Upper lobe of right lung (tissue), 1 donor: ENCODE data around the gene HACD4. TPM values are rescaled to one million over a fixed set of nuclear protein-coding genes. Genes with fewer than 3 reads are reported as not detected.

ENCODE experiments used
- ATAC-seq: fragments of 200-7000 bp; cut with Tn5 transposase; one replicate; pipeline ENCODE4 v1.9.1; 2020; ENCODE audit warnings: mild to moderate bottlenecking, moderate library complexity
- DNase-seq: peaks from one replicate; pipeline ENCODE4 v3.0.0-alpha.2; 2020
- H3K27ac ChIP-seq: fragments of 200-600 bp; one replicate; pipeline ENCODE4 v1.8.0; 2022
- H3K27me3 ChIP-seq: fragments of 200-600 bp; one replicate; pipeline ENCODE4 v1.8.0; 2022; ENCODE audit warnings: mild to moderate bottlenecking
- H3K36me3 ChIP-seq: fragments of 200-600 bp; one replicate; pipeline ENCODE4 v1.8.0; 2022
- H3K4me1 ChIP-seq: fragments of 200-600 bp; one replicate; pipeline ENCODE4 v1.8.0; 2022
- H3K4me3 ChIP-seq: fragments of 200-600 bp; one replicate; pipeline ENCODE4 v1.8.0; 2022; ENCODE audit warnings: mild to moderate bottlenecking
- H3K9me3 ChIP-seq: fragments of 200-600 bp; one replicate; pipeline ENCODE4 v1.8.0; 2022
- intact Hi-C: fragments of 100-400 bp; cut with DNase I; formaldehyde crosslinking; loops from one replicate; pipeline ENCODE4 v1.11.0; 2022
- total RNA-seq: library from RNA; stranded (reverse); fragmentation: NEBNext Ultra II Directional; extraction: Animal tissue kit (Norgen Biotek cat#: 25700); gene quantifications from one replicate; pipeline ENCODE4 v1.2.1, GENCODE V29; 2021
- TF ChIP-seq, protein P1 (sequence below): fragments of 200-600 bp; IDR thresholded peaks from one replicate; pipeline ENCODE4 v1.8.0; 2022; ENCODE audit warnings: antibody characterized with exemption
- donor health status: DM: no; HTN: yes; CAD: no; lungs with severe emphysema.

HACD4 gene
- total RNA-seq, 1 donor from 2014 or later = 10.6 TPM

DNA sequence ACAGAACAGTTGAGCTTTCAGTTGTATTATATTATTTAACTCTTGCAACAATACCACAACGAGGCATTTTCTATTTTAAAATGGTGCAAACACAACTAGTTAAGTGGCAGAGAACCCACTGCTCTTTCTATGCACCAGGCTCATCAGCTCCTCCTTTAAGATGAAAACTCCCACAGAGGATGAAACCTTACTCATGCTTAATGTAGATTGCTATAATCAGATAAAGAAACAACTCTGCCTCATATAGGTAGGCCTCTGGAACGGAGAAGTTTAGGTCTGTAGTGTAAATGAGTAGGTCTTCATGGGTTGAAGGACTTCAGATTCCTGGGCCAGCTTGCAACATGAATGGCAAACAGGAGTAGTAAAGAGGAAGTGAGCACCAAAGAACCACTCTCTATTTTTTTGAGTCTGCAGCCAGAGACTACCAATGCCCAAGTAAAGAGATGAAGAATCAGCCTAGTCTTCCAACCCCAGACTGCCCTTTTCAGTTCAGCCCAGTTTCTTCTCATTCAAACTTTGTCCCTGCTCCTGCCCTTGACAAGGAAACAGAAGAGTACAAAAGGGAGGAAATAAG lies 33.9 kb downstream of the HACD4 start:
- Histone ChIP-seq H3K27me3 (no peaks in the 10 kb centered on the region), H3K4me3 (no peak overlapping the region), H3K9me3 (no peaks in the 10 kb centered on the region), H3K36me3 (no peaks in the 10 kb centered on the region), H3K4me1 (no peaks in the 10 kb centered on the region), H3K27ac (no peak overlapping the region)
- TF ChIP-seq, protein P1, sequence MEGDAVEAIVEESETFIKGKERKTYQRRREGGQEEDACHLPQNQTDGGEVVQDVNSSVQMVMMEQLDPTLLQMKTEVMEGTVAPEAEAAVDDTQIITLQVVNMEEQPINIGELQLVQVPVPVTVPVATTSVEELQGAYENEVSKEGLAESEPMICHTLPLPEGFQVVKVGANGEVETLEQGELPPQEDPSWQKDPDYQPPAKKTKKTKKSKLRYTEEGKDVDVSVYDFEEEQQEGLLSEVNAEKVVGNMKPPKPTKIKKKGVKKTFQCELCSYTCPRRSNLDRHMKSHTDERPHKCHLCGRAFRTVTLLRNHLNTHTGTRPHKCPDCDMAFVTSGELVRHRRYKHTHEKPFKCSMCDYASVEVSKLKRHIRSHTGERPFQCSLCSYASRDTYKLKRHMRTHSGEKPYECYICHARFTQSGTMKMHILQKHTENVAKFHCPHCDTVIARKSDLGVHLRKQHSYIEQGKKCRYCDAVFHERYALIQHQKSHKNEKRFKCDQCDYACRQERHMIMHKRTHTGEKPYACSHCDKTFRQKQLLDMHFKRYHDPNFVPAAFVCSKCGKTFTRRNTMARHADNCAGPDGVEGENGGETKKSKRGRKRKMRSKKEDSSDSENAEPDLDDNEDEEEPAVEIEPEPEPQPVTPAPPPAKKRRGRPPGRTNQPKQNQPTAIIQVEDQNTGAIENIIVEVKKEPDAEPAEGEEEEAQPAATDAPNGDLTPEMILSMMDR = no peak
- intact Hi-C loops = no loop called here
- ATAC-seq = no peak
- DNase-seq = no peak

DNA sequence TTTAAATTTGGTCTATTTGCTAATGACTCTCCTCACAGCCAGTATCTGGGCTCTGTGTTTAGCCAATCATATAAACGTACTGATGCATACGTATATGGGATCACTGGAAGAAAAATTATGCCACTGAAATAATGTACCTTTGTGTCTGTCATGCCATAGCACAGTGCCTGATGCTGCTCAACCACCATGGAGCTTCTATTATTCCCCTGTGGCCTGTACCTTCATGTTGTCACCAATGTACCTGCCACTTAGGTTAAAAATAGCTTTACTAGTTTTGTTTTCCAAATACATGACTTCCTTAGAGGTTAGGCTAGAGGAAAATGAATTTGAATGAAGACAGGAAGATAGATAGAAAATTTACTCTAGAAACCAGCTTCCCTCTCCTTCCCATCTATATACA lies 34.6 kb downstream of the HACD4 start:
- H3K9me3 ChIP-seq = no peaks in the 10 kb centered on the region
- H3K36me3 ChIP-seq = peaks cover 5% of the 10 kb centered on the region
- no peak for DNase-seq
- H3K27me3 ChIP-seq = no peaks in the 10 kb centered on the region
- no peak overlapping the region for H3K27ac ChIP-seq
- no peak for ATAC-seq
- H3K4me3 ChIP-seq = no peak overlapping the region
- TF ChIP-seq, protein P1 = no peak
- H3K4me1 ChIP-seq = no peaks in the 10 kb centered on the region
- intact Hi-C loops = no loop called here

DNA sequence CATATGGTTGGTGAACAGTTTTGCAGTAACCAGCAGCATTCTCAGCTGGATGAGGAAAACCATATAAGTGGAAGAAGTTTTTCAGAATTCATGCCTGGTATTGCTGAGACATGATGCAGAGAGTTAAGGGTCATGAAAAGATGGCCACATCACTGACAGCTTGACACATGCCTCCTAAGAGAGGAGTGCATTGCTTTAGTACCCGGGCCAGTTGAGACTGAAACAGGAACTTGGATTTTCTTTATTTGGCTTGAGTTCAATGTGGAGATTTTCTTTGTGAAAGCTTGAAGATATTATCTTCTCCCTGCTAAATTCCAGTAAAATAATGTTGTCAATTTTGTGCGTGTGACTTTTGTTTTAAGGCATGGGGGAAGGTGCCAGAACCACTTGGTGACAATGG lies 35.8 kb downstream of the HACD4 start:
- Histone ChIP-seq H3K9me3 (no peaks in the 10 kb centered on the region), H3K36me3 (peaks cover 5% of the 10 kb centered on the region), H3K27me3 (no peaks in the 10 kb centered on the region), H3K4me1 (peaks cover 2% of the 10 kb centered on the region), H3K27ac (no peak overlapping the region), H3K4me3 (no peak overlapping the region)
- DNase-seq (no peak), ATAC-seq (peak; percentile 33)
- TF ChIP-seq, protein P1 = no peak
- intact Hi-C loops = no loop called here

DNA sequence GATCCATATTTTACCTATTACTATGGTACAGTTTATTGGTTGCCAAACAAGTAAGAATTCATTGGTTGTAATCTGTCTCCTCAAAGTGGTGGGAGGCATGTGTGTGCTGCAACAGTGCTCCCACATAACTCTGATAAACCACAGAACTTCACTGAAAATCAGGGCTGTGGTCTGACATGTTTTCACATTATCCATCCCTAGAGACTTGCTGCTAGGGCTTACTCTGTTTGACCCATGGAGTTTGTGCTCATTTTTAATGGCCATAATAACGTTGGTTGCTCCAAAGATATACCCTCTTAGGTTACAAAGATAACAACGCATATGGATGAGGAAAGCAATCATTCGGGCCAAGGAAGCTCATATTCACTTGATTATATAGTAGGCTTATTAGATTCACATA lies 37.0 kb downstream of the HACD4 start:
- ATAC-seq (no peak), DNase-seq (no peak)
- TF ChIP-seq, protein P1 = no peak
- Histone ChIP-seq H3K36me3 (peaks cover 10% of the 10 kb centered on the region), H3K9me3 (no peaks in the 10 kb centered on the region), H3K27me3 (no peaks in the 10 kb centered on the region), H3K27ac (no peak overlapping the region), H3K4me3 (no peak overlapping the region), H3K4me1 (peaks cover 8% of the 10 kb centered on the region)
- intact Hi-C loops = no loop called here

DNA sequence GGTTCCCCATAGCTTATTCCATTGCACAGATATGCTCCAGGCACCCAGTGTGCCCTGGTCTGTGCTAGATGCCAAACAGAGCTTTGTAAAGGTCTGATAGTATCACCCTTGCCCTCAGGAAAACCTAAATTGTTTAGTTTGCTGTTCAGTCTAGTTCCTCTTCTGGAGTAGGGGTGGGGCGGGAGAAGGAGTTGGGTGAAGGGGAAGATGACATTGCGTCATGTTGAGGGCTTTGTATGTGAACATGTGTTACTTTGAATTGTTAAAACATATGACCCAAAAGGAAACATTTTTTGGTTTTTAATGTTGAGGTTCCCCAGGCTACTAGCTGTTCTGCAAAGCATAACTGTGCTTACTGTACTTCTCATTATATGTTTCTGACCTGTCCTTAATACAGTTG lies 40.6 kb downstream of the HACD4 start:
- Histone ChIP-seq H3K9me3 (no peaks in the 10 kb centered on the region), H3K4me3 (no peak overlapping the region), H3K27me3 (no peaks in the 10 kb centered on the region), H3K4me1 (peaks cover 16% of the 10 kb centered on the region), H3K36me3 (peaks cover 10% of the 10 kb centered on the region), H3K27ac (no peak overlapping the region)
- TF ChIP-seq, protein P1 = no peak
- intact Hi-C loops = no loop called here
- ATAC-seq (peak; percentile 88), DNase-seq (no peak)

DNA sequence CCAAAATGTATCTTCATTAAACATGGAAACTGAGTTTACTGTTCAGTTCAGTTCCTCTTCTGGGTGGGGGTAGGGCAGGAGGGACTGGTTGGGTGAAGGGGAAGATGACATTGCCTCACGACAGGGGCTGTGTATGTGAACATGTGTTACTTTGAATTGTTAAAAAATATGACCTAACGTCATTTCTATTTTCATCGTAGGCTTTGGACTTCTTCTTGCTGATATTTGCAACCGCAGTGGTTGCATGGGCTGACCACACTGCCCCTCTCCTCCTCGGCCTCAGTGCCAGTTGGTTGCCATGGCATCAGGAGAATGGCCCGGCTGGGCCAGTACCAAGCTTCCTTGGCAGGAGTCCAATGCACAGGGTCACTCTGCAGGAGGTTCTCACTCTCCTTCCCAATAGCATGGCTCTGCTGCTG lies 41.5 kb downstream of the HACD4 start:
- Histone ChIP-seq H3K4me3 (no peak overlapping the region), H3K36me3 (peaks cover 10% of the 10 kb centered on the region), H3K27me3 (no peaks in the 10 kb centered on the region), H3K27ac (peak overlapping the region; percentile 19), H3K4me1 (peaks cover 16% of the 10 kb centered on the region), H3K9me3 (no peaks in the 10 kb centered on the region)
- TF ChIP-seq, protein P1 = no peak
- DNase-seq (peak; percentile 68), ATAC-seq (peak; percentile 78)
- intact Hi-C loops = no loop called here
